HG03520 (cell line): Measurements from ENCODE around the gene CCDC196.
"Not testable (repeated sequence)": the region's sequence is repeated elsewhere in the genome, so short reads cannot be mapped to it uniquely, and the experiment has no call there.

Experiments used
- ATAC-seq: cut with Tn5 transposase; IDR thresholded peaks from one replicate; pipeline ENCODE4 v1.9.1; 2021; ENCODE audit warnings: mild to moderate bottlenecking, moderate library complexity; ENCODE audit not compliant: unreplicated experiment

CCDC196 gene

GRCh38 chr14:66495218-66496098, 9.3 kb downstream of the CCDC196 start:
- no peak for ATAC-seq

- no peak for ATAC-seq
Measured at GRCh38 chr14:66496188-66496807, 10.1 kb downstream of the CCDC196 start.

GRCh38 chr14:66496911-66497310, 10.7 kb downstream of the CCDC196 start:
- ATAC-seq = no peak

GRCh38 chr14:66498311-66498710, 12.1 kb downstream of the CCDC196 start:
- no peak for ATAC-seq

- no peak for ATAC-seq
Measured at GRCh38 chr14:66501592-66501991, 15.4 kb downstream of the CCDC196 start.

GRCh38 chr14:66502836-66503235, 16.7 kb downstream of the CCDC196 start:
- ATAC-seq = not testable (repeated sequence)

GRCh38 chr14:66503532-66503931, 17.4 kb downstream of the CCDC196 start:
- no peak for ATAC-seq

- ATAC-seq = no peak
Measured at GRCh38 chr14:66507181-66507721, 21.1 kb downstream of the CCDC196 start.

GRCh38 chr14:66507722-66508546, 21.8 kb downstream of the CCDC196 start, which contains the start of gene GPHN:
Gene GPHN (plus strand): TSS chr14:66508147.
- peak; percentile 84 for ATAC-seq

GRCh38 chr14:66508547-66508845, 22.3 kb downstream of the CCDC196 start:
- no peak for ATAC-seq

GRCh38 chr14:66508846-66509621, 22.9 kb downstream of the CCDC196 start:
- no peak for ATAC-seq

- no peak for ATAC-seq
Measured at GRCh38 chr14:66509874-66510273, 23.7 kb downstream of the CCDC196 start.

GRCh38 chr14:66511849-66512248, 25.7 kb downstream of the CCDC196 start:
- no peak for ATAC-seq

GRCh38 chr14:66514213-66514612, 28.0 kb downstream of the CCDC196 start:
- ATAC-seq = no peak

- no peak for ATAC-seq
Measured at GRCh38 chr14:66530526-66530925, 44.4 kb downstream of the CCDC196 start.

GRCh38 chr14:66539034-66539433, 52.9 kb downstream of the CCDC196 start:
- no peak for ATAC-seq

GRCh38 chr14:66540038-66540437, 53.9 kb downstream of the CCDC196 start:
- ATAC-seq = no peak

- no peak for ATAC-seq
Measured at GRCh38 chr14:66541627-66542026, 55.5 kb downstream of the CCDC196 start.

- no peak for ATAC-seq
Measured at GRCh38 chr14:66543996-66544395, 57.8 kb downstream of the CCDC196 start.

- not testable (repeated sequence) for ATAC-seq
Measured at GRCh38 chr14:66545191-66545590, 59.0 kb downstream of the CCDC196 start.
